ENCODE measurements around the gene BMP8A.
"Not testable (repeated sequence)": the region's sequence is repeated elsewhere in the genome, so short reads cannot be mapped to it uniquely, and the experiment has no call there.

BMP8A gene

DNA sequence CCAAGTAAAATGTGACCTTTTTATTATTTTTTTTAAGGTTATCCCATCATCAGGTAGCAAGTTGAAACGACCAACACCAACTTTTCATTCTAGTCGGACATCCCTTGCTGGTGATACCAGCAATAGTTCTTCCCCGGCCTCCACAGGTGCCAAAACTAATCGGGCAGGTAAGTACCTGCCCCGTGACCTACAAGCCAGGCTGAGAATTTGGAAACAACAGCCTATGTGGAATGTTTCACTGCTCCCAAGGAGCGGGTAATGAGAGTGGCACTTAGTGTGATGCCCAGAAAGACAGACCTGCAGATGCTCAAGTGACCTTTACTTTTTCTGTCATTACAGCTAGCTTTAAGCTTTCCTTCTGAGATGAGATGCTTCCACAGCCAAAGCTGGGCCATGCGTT, 6.9 kb upstream of the BMP8A start:
- DNase-seq = no peak

GRCh38 chr1:39485046-39485803, 6.2 kb upstream of the BMP8A start:
- DNase-seq = no peak

DNA sequence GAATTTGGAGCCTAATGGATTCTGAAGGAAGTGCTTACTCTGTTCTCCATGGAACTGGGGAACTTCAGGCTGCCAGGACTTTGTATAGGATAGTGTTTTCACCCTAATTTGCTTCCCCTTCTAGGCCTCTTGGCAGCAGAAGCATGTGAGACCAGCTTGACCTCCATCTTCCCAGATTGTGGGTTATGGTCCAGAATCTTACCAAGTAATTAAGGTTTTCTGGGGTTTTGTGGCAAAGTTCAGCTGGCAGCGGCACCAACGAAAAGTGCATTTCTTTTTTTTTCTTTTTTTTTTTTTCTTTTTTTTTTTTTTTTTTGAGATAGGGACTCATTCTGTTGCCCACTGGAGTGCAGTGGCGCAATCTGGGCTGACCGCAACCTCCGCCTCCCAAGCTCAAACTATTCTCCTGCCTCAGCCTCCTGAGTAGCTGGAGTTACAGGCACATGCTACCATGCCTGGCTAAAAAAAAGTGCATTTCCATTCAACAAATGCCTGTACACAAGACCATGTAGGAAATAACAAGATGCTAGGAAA, 3.4 kb upstream of the BMP8A start:
- no peak for DNase-seq

DNA sequence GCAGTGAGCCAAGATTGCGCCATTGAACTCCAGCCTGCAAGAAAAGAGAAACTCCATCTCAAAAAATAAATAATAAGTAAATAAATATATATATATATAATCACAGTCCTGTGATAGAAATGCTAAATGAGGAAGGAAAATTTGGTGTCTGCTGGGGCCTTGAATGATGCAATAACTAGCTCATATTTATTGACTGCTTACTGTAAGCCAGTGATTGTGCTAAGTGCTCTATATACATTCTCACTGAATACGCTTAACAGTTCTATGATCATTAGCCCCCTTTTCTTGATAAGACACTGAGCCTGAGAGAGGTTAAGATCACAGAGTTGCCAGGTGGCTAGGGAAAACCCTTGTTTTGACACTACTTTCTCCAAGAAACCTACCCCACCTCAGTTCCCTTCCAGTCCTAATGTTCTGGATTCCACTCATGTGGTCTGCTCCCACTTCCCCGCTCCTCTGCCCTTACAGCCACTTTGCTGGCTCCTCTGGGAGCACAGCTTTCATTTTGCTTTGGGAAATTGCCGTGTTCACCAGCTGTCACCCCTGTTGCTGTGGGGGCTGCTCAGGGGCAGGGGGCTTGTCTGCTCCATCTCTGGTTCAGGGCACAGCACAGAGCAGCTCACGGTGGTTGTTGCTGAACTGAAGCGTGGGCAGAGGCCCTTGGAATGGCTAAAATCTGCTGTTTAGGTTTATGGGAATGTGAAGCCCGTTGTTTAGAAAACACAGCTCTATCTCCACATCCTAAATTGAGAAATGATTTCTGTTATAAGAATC, 2.5 kb upstream of the BMP8A start:
- DNase-seq = no peak

DNA sequence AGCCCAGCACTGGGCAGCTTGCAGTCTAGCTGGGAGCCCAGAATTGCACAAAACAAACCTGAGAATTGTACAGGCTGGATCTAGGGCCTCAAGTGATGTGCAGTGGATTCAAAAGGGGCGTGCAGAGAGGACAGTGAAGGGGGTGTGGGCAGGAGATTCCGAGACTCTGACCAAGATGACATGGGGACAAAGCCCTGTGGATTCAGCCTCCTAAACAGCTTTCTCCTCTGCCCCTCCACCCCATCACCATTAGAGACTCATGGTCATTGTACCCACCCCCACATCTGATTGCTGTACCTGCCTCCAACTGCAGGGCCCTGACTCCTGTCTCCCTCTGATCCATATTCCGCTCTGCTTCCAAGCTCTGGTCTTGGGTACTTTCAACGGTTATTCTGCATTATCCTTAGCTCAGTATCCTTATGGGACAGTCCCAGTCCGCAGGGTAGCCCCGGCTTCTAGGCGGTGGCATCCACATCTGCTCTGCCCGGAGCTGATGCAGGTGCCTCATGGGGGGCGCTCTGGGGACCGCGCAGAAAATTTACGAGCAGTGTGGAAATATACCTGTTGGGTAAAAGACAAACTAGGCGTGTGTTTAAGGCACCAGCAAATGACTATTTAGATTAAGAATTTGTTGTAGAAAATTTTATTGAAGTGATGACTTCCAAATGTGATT, 1.7 kb upstream of the BMP8A start:
- no peak for DNase-seq

- DNase-seq = no peak
These were observed 765 bp upstream of the BMP8A start for GRCh38 chr1:39490596-39491145.

GRCh38 chr1:39492118-39493042, 944 bp downstream of the BMP8A start:
- DNase-seq = not testable (repeated sequence)

DNA sequence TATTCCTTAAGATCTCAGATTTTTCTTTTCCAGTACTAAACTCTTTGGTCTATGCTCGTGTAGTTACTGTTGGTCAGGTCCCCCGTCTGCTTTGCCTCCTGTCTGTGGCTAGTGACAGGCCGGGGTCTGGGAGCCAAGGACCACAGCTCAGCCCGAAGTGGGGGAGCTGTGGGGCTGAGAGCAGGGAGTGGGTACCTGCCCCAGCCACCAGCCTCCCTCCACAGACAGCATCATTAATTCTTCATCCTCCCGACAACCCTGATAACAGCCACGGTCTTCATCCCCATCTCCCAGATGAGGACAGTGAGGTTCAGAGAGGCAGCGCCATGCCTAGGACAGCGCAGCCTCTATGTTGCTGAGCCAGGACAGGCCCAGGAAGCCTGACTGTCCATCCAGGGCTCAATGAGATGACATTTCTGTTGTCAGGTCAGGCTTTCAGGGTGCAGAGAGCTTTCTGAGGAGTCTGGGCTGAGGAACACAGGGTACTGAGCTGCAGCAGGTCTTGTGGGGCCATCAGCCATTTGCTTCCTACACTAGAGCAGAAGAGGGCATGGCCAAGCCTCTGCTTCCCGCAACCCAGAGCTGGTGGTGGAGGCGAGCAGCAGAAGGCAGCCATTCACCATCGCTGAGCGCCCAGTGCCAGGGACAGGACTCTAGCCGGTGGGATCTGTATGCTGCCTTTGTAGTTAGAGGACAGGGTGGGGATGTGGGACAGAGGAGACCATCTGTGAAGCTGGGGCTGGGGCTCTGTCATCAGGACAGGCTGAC, 1.8 kb downstream of the BMP8A start:
- not testable (repeated sequence) for DNase-seq

DNA sequence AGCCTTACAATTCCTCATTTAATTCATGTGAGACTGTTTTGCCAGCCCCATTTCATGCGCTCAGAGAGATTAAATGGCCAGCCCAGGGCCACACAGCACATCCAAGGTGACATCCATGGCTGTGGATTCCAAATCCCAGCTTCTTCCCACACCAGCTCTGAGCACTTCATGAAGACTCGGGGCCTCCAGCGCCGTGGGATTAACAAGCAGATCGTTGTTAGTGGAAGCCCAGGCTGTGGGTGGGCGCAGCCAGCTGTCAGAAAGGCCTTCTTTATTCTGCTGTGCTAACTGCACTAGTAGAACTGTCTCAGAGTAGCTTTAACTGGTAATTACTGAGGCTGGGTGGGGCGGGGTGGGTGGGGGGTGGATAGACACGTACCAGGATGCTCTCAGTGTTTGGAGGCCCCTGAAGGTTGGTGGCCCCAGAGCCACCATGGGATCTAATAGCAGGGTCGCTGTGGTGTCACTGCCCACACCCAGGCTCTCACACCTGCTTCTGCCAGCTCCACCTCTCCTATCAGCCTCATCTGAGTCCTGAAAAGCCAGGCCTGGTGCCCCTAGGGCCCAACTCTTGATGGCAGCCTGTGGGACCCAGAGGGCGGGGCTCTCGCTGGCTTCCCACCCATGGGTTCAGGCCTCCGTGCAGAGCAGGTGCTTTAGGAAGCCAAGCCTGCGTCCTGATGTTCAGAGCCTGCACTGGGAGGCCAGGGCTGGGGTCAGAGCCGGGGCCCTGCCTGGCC, 3.4 kb downstream of the BMP8A start:
- no peak for DNase-seq

DNA sequence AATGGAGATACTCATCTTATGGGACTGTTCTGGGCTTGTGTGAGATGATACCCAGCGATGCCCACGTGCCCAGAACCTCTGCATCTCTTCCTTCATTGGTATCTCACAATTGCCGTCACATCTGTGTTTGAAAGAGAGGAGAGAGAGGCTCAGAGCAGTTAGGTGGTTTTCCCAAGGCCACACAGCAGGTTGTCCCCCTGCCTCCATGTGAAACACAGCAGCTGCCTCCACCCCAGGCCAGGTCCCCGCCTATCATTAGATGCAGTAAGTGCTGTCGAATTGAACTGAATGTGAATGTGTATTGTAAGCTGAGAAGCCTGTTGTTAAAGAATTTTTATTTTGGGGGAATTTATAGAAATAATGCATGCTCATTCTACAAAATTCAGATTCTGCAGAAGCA, 5.1 kb downstream of the BMP8A start:
- DNase-seq = not testable (repeated sequence)

- no peak for DNase-seq
These were observed 6.1 kb downstream of the BMP8A start for GRCh38 chr1:39497585-39497984.

DNA sequence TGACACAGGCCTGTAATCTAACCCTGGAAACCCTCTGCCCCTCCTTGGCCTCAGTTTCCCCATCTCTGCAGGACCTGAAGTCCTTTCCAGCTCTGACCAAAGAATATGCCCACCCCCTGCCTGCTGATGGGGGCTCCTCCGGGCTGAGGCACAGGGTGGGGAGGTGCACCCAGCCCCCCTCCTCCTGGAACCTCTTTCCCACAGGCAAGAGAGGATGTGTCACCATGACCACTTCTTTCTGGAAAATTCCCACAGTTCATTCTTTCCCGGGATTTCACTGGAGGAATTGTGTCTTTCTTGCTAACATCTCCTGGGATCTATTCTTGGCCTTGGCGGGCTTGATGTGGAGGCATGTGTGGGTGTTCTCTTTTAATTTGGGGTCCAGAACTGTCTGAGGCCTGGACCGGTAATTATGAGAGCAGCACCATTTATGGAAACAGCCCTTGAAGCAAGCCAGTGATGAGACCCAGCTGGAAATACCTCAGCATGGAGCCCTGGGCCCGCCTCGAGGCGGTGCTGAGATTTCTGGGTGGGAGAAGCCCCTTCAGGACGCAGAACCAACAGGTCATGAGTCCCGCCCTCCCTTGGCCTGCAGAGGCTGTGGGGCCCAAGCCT, 6.8 kb downstream of the BMP8A start:
- not testable (repeated sequence) for DNase-seq

DNA sequence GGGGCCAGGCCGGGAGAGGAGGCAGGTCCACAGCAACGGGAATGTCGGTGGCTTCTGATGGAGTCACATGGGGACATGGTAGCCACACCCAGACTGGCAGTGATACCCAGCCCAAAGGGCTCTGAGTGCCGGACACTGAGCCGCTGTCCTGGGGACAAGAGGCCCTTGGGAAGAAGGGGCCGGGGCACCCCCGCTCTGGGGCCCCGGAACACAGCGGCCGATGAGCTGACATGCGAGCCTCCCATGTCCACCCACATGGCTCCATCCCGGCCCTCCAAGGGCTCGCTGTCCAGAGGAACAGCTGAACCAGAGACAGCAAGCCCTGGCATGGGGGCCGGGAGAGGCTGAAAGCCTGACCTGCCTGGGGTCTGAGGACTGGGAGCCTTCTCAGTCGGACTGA, 7.4 kb downstream of the BMP8A start:
- DNase-seq = not testable (repeated sequence)

GRCh38 chr1:39499668-39500067, 8.2 kb downstream of the BMP8A start:
- DNase-seq = no peak

- DNase-seq = no peak
These were observed 9.5 kb downstream of the BMP8A start for GRCh38 chr1:39500862-39501389.

DNA sequence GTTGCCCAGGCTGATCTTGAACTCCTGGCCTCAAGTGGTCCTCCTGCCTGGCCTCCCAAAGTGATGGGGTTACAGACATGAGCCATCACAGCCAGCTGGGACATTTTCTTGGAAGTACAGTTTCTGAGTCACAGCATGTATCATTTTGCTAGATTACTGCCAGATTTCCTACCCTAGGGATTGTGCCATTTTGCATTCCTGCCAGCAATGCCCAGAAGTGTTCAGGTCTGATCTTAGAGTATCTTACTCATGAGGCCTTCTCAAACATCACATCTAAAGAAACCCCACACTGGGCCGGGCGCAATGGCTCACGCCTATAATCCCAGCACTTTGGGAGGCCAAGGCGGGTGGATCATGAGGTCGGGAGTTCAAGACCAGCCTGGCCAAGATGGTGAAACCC, 10.2 kb downstream of the BMP8A start:
- no peak for DNase-seq

- DNase-seq = not testable (repeated sequence)
These were observed 13.0 kb downstream of the BMP8A start for GRCh38 chr1:39504436-39504835.

GRCh38 chr1:39505289-39505688, 13.9 kb downstream of the BMP8A start:
- DNase-seq = no peak

- DNase-seq = no peak
These were observed 15.9 kb downstream of the BMP8A start for GRCh38 chr1:39507230-39507928.

Data from activated CD4-positive, alpha-beta T cell treated with anti-CD3 and anti-CD28 coated beads, Interleukin-10, Interleukin-2, amounts not matched to agents 100 ng/mL and 50 ng/mL, durations not matched to agents 16 hours and 8 hours (primary cell).